ENCODE results near the gene HDAC4.

DNA sequence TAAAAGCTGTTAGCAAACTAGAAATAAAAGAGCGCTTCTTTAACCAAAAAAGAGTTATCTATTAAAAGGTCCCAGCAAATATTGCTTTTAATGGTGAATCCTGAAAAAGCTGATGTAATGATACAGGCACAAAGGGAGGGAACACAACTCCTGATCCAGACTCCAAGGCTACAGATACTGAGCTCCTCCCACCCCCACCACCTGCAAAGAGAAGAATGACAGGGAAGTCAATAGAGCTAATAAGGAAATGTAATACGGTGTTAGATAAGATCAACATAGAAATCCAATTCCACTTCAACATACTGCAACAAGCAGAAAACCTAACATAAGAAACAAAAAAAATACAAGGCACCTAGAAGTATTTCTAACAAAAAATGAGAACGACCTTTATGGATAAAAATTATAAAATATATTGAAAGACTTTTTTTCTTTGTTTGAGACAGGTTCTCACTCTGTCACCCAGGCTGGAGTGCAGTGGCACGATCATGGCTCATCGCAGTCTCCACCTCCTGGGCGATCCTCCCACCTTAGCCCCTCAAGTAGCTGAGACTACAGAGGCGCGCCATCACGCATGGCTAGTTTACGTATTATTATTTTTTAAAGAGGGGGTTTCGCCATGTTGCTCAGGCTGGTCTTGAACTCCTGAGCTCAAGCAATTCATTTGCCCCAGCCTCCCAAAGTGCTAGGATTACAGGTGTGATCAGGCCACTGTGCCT, 192.2 kb downstream of the HDAC4 start:
- TF ChIP-seq POLR2AphosphoS5 (IDR thresholded peaks at IDR 0.05; ENCODE audit: low read depth) = no peak
- TF ChIP-seq, protein P1, sequence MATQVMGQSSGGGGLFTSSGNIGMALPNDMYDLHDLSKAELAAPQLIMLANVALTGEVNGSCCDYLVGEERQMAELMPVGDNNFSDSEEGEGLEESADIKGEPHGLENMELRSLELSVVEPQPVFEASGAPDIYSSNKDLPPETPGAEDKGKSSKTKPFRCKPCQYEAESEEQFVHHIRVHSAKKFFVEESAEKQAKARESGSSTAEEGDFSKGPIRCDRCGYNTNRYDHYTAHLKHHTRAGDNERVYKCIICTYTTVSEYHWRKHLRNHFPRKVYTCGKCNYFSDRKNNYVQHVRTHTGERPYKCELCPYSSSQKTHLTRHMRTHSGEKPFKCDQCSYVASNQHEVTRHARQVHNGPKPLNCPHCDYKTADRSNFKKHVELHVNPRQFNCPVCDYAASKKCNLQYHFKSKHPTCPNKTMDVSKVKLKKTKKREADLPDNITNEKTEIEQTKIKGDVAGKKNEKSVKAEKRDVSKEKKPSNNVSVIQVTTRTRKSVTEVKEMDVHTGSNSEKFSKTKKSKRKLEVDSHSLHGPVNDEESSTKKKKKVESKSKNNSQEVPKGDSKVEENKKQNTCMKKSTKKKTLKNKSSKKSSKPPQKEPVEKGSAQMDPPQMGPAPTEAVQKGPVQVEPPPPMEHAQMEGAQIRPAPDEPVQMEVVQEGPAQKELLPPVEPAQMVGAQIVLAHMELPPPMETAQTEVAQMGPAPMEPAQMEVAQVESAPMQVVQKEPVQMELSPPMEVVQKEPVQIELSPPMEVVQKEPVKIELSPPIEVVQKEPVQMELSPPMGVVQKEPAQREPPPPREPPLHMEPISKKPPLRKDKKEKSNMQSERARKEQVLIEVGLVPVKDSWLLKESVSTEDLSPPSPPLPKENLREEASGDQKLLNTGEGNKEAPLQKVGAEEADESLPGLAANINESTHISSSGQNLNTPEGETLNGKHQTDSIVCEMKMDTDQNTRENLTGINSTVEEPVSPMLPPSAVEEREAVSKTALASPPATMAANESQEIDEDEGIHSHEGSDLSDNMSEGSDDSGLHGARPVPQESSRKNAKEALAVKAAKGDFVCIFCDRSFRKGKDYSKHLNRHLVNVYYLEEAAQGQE (IDR thresholded peaks at IDR 0.05; ENCODE audit: unreplicated experiment) = no peak

Data from GM23338 (cell line).